Renal pelvis (tissue), 4 donors: ENCODE results near the gene GOT2. TPM values are rescaled to one million over a fixed set of nuclear protein-coding genes. Genes with fewer than 3 reads are reported as not detected.
A peak's percentile ranks its signal among the peaks of the same experiment; 100 is the strongest.
"Not testable (repeated sequence)": the region's sequence is repeated elsewhere in the genome, so short reads cannot be mapped to it uniquely, and the experiment has no call there.

Experiments
- DNase-seq: peaks from one replicate; pipeline ENCODE4 v3.0.0-alpha.2; 2013
- polyA plus RNA-seq, 3 donors: library from polyadenylated mRNA; unstranded; fragments of 120-200 nt; gene quantifications; one replicate each; pipeline ENCODE4 v1.2.1, GENCODE V29; 2013; ENCODE audit not compliant: insufficient read length in 3 of 3

The GOT2 gene
- polyA plus RNA-seq, 3 donors: 92.5 to 105 (median 96.6) TPM

- DNase-seq: no peak
Observed at GRCh38 chr16:58727796-58728568, 6.1 kb downstream of the GOT2 start.

GRCh38 chr16:58727028-58727781, 6.9 kb downstream of the GOT2 start:
- DNase-seq: no peak

GRCh38 chr16:58723109-58723508, 11.0 kb downstream of the GOT2 start:
- DNase-seq: no peak

GRCh38 chr16:58717994-58718393, 16.1 kb downstream of the GOT2 start:
- no peak for DNase-seq

DNA sequence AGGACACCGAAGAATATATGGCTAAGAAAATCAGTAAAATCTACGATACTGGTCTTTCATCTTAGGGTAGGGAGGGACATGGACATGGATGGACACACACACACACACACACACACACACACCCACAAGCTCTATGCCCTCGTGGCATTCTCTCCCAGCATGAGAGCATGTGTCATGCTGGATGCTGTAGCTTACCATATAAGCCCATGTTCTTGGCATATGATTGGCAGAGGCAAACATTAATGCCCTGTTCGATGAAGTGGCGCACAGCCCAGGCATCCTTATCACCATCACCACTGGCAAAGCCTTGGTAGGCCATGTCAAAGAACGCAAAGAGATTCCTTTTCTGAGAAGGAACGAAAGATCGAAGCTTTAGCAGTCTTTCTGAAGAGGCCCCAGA, 17.6 kb downstream of the GOT2 start:
- DNase-seq: no peak

GRCh38 chr16:58713742-58714141, 20.4 kb downstream of the GOT2 start:
- DNase-seq: no peak

- peak; percentile 69 for DNase-seq
Observed at GRCh38 chr16:58709333-58709732, 24.8 kb downstream of the GOT2 start.

DNA sequence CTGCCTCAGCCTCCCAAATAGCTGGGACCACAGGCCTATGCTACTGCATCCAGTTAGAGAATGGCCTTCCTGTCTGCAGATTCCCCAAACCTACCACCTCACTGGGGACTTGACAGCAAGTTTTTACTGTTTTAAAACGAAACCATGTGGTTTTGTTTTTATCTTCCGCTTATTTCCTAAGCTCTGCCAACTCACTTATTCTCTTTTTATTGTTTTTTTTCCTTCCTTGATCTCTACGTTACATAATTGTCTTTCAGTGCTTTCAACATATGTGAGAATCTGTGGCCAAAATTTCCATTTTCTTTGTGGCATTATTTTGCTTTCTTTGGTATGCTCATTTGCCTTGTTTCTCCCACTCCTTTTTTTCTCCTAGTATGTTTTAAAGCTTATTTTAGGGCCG, 35.0 kb downstream of the GOT2 start:
- no peak for DNase-seq

GRCh38 chr16:58695368-58695767, 38.7 kb downstream of the GOT2 start:
- DNase-seq: no peak

GRCh38 chr16:58692450-58692849, 41.7 kb downstream of the GOT2 start:
- no peak for DNase-seq

GRCh38 chr16:58686985-58687706, 47.0 kb downstream of the GOT2 start:
- DNase-seq: not testable (repeated sequence)

- DNase-seq: no peak
Observed at GRCh38 chr16:58685084-58685449, 49.0 kb downstream of the GOT2 start.

GRCh38 chr16:58684354-58685083, 49.6 kb downstream of the GOT2 start, which contains the start of gene SLC38A7:
Gene SLC38A7 (minus strand): TSS chr16:58684770. CDS start chr16:58680126, 4,644 bp downstream.
- peak; percentile 84 for DNase-seq

DNA sequence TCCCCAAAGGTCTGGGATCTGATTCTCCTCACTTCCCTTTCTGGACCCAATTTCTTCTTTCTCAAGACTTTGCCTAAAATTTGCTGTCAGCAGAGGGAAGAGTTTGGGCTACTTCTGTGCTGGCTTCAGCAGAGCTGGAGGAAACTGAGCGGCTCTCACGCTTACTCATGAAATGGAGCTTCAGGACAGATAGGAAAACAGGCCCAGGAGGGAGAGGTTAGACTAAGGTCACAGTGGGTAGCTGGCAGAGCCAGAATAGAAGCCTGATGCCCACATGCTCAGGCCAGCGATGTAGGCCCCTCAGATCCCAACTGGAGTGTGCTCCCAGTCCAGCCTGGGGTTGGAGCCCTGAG, 50.1 kb downstream of the GOT2 start:
- DNase-seq: no peak

DNA sequence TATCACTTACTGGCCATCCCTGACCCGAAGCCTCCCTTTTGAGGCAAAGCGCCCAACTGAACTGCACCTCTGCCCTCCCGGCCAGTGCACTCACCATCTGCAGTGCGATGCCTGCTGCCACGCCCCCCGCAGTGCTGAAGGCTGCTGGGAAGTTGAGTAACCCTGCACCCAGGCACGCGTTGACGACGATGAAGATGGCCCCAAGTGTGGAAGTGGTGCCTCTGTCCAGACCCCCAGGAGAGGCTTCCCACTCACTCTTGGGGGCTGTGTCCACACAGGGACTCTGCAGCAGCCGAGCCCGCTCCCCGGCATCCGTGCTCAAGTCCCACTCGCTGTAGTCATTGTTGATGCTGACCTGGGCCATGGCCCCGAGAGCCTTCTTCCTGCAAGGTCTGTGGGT, 54.4 kb downstream of the GOT2 start:
- no peak for DNase-seq

- DNase-seq: no peak
Observed at GRCh38 chr16:58678716-58679115, 55.4 kb downstream of the GOT2 start.

DNA sequence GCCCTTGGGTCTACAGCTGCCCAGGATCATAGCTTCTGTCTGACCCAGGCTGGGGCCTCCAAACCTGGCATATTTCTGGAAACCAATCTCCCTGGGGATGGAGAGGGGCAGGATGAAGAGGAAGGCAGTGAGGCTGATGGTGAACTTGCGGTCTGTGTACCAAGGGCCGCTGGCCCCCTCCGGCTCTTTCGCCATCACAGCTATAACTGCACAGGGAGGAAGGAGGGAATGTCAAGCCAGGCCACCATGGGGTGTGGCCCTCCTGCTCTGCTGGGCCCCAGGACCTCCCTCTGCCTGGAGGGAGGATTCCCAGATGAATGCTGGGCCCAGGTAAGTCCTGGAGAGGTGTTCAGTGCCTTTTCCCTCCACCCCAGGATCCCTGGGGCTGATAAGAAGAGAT, 55.8 kb downstream of the GOT2 start:
- DNase-seq: no peak

GRCh38 chr16:58670946-58671583, 63.1 kb downstream of the GOT2 start:
- DNase-seq: no peak

DNA sequence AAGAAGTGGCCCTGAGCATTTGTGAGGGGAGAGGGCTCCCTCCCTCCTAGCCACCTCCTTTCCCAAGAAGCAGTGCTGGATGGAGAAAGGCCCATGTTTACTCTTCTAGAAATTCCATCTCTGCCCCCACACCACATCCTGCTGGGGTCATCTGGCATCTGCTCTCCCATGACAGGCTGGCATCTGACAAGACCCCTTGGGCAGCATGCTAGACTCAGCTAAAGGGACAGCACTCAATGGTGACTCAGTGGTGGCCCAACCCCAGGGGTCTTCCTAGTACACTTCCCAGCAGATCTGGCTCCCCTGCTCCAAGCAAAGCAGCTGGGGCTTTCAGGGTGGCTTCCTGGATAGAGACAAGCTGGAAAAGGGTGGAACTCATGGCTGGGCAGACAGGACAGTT, 63.9 kb downstream of the GOT2 start:
- DNase-seq: no peak

GRCh38 chr16:58665200-58665599, 68.9 kb downstream of the GOT2 start:
- no peak for DNase-seq

GRCh38 chr16:58661199-58661830, 72.8 kb downstream of the GOT2 start:
- peak; percentile 68 for DNase-seq
